ENCODE results near the gene PTPRJ. TPM values are rescaled to one million over a fixed set of nuclear protein-coding genes. Genes with fewer than 3 reads are reported as not detected.
"Not testable (repeated sequence)": the region's sequence is repeated elsewhere in the genome, so short reads cannot be mapped to it uniquely, and the experiment has no call there.

PTPRJ gene
- total RNA-seq, 3 donors from 2014 or later, result 14.6 to 15.7 (median 14.7) TPM

DNA sequence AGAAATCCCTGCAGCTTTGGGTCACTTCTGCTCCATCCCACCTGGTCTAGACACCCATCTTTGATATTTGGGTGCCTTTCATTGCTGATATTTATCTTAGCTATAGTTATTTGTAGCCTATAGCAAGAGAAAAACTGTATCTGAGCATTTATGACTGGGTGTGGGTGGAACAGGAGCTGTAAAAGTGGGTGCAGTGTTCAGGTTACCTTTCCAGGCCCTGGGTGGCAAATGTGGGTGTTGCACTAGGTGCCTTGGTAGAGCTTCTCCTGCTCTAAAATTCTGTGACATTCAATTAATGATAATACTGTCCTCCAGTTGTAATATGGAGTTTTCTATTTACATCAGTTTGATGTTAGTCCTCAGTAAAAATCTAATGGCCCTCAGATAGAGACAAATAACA lies 157.9 kb downstream of the PTPRJ start:
- Histone ChIP-seq H3K4me1 (no peaks in the 10 kb centered on the region), H3K9me3 (no peaks in the 10 kb centered on the region), H3K36me3 (no peaks in the 10 kb centered on the region), H3K4me3 (no peak overlapping the region), H3K27me3 (no peaks in the 10 kb centered on the region), H3K27ac (no peak overlapping the region)
- no peak for TF ChIP-seq POLR2AphosphoS5 (IDR thresholded peaks at IDR 0.05)
- TF ChIP-seq POLR2A (IDR thresholded peaks at IDR 0.05), result no peak
- no peak for TF ChIP-seq CTCF (IDR thresholded peaks at IDR 0.05)
- intact Hi-C loops (cut with DNase I; ENCODE audit: low total_unique reads), result no loop called here
- DNase-seq (ENCODE audit: low spot score in 2 of 2), result no peak

DNA sequence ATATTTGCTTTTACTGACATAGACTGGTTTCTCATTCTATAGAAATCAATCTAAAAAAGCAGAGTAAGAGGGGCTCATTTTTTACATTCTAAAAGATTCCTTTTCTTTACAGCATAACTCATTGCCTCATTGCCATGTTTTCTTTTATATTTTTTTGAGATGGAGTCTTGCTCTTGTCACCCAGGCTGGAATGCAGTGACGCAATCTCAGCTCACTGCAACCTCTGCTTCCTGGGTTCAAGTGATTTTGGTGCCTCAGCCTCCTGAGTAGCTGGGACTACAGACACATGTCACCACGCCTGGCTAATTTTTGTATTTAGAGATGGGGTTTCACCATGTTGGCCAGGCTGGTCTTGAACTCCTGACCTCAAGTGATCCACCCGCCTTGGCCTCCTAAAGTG lies 159.5 kb downstream of the PTPRJ start:
- DNase-seq (ENCODE audit: low spot score in 2 of 2); H3K4me3 ChIP-seq; H3K27ac ChIP-seq; intact Hi-C loops (cut with DNase I; ENCODE audit: low total_unique reads); H3K4me1 ChIP-seq; H3K27me3 ChIP-seq; H3K36me3 ChIP-seq; H3K9me3 ChIP-seq: not testable (repeated sequence)

DNA sequence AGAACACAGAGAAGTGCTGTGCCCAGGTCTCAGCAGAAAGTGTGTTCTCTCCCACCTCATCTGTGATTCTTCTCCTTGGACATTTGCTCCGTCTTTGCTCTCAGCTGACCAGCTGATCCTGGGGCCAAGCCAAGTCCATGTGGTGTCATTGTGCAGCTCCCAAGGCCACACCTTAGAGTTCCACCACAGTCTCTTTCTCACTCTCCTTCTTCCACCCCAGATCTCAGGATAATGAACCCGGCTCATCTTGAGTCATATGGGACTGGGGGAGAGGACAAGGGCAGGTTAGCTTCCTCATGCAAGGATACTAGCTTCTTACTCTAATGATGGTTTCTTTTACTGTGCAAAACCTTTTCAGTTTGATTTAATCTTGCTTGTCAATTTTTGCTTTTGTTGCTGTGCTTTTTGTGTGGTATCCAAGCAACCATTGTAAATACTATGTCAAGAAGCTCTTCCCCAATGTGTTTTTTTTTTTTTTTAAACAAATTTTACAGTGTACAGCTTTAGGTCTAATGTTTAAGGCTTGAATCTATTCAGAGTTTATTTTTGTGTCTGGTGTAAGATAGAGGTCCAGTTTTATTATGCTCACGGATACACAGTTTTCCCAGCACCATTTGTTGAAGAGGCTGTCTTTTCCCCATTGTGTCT lies 161.2 kb downstream of the PTPRJ start:
- Histone ChIP-seq H3K9me3 (no peaks in the 10 kb centered on the region), H3K4me1 (no peaks in the 10 kb centered on the region), H3K4me3 (no peak overlapping the region), H3K27me3 (no peaks in the 10 kb centered on the region), H3K36me3 (no peaks in the 10 kb centered on the region), H3K27ac (no peak overlapping the region)
- TF ChIP-seq POLR2AphosphoS5 (IDR thresholded peaks at IDR 0.05), result no peak
- TF ChIP-seq POLR2A (IDR thresholded peaks at IDR 0.05), result no peak
- TF ChIP-seq CTCF (IDR thresholded peaks at IDR 0.05), result no peak
- intact Hi-C loops (cut with DNase I; ENCODE audit: low total_unique reads), result no loop called here
- no peak for DNase-seq (ENCODE audit: low spot score in 2 of 2)

DNA sequence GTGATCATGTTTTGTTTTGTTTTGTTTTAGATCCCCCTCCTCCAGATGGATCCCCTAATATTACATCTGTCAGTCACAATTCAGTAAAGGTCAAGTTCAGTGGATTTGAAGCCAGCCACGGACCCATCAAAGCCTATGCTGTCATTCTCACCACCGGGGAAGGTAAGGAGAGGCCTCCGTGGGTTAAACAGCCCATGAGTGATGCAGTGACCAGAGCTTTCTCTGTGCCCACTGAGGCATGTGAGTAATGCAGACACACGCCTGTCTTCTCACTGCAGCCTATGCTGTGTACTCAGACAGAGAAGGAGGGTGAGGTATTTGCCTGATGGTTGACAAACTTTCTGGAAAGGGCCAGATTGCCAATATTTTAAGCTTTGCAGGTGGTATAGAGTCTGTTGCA lies 162.5 kb downstream of the PTPRJ start:
- DNase-seq (ENCODE audit: low spot score in 2 of 2), result no peak
- no peaks in the 10 kb centered on the region for H3K36me3 ChIP-seq
- H3K4me1 ChIP-seq, result no peaks in the 10 kb centered on the region
- TF ChIP-seq POLR2A (IDR thresholded peaks at IDR 0.05), result no peak
- TF ChIP-seq POLR2AphosphoS5 (IDR thresholded peaks at IDR 0.05), result no peak
- H3K4me3 ChIP-seq, result no peak overlapping the region
- no peak overlapping the region for H3K27ac ChIP-seq
- H3K9me3 ChIP-seq, result no peaks in the 10 kb centered on the region
- no peaks in the 10 kb centered on the region for H3K27me3 ChIP-seq
- intact Hi-C loops (cut with DNase I; ENCODE audit: low total_unique reads), result no loop called here

DNA sequence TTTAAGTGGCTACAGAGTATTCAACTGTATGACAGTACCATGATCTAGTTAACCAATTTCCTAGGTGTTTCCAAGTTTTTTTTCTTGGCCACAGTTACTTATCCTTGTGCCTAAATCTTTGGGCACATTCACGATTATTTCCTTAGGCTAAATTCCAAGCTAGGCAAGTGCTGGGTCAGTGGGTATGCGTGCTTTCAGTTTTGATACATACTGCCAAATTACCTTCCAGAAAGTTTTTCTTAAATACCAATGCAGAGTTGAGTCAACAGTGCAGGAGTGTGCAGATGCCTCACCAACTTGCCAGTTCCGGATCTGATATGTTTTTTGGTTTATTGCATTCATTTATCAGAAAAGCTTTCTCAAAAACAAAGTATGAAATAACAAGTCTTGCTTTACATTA lies 168.4 kb downstream of the PTPRJ start:
- TF ChIP-seq CTCF (IDR thresholded peaks at IDR 0.05) (no peak), POLR2A (IDR thresholded peaks at IDR 0.05) (no peak), POLR2AphosphoS5 (IDR thresholded peaks at IDR 0.05) (no peak)
- H3K27ac ChIP-seq, result no peak overlapping the region
- no peaks in the 10 kb centered on the region for H3K4me1 ChIP-seq
- intact Hi-C loops (cut with DNase I; ENCODE audit: low total_unique reads), result no loop called here
- no peaks in the 10 kb centered on the region for H3K9me3 ChIP-seq
- no peak overlapping the region for H3K4me3 ChIP-seq
- no peaks in the 10 kb centered on the region for H3K27me3 ChIP-seq
- no peak for DNase-seq (ENCODE audit: low spot score in 2 of 2)
- H3K36me3 ChIP-seq, result no peaks in the 10 kb centered on the region

- H3K36me3 ChIP-seq, result no peaks in the 10 kb centered on the region
- no peaks in the 10 kb centered on the region for H3K4me1 ChIP-seq
- no peak overlapping the region for H3K27ac ChIP-seq
- TF ChIP-seq POLR2A (IDR thresholded peaks at IDR 0.05), result no peak
- TF ChIP-seq CTCF (IDR thresholded peaks at IDR 0.05), result no peak
- H3K27me3 ChIP-seq, result no peaks in the 10 kb centered on the region
- DNase-seq (ENCODE audit: low spot score in 2 of 2), result no peak
- intact Hi-C loops (cut with DNase I; ENCODE audit: low total_unique reads), result no loop called here
- H3K9me3 ChIP-seq, result no peaks in the 10 kb centered on the region
- no peak overlapping the region for H3K4me3 ChIP-seq
These were observed 169.9 kb downstream of the PTPRJ start for GRCh38 chr11:48150213-48150612.

Data from breast epithelium (tissue), 4 donors.